T-helper 1 cell treated with Interleukin-12 subunit alpha and Interleukin-12 subunit beta and Interleukin-4 antibody, amounts not matched to agents 30 μg/mL and 1 μg/mL, for 36 hours (primary cell): ENCODE data around the gene HOXA10.

Experiments
- H3K27ac Mint-ChIP-seq: one replicate; pipeline ENCODE4 v1.8.0; 2021; ENCODE audit warnings: mild to moderate bottlenecking, mixed read lengths
- H3K27me3 Mint-ChIP-seq: one replicate; pipeline ENCODE4 v1.8.0; 2021; ENCODE audit warnings: low read depth, mixed read lengths
- H3K36me3 Mint-ChIP-seq: one replicate; pipeline ENCODE4 v1.8.0; 2021; ENCODE audit warnings: low read depth, mixed read lengths
- H3K4me1 Mint-ChIP-seq: one replicate; pipeline ENCODE4 v1.8.0; 2021; ENCODE audit warnings: low read depth, mixed read lengths
- H3K4me3 Mint-ChIP-seq: one replicate; pipeline ENCODE4 v1.8.0; 2021; ENCODE audit warnings: mild to moderate bottlenecking, moderate library complexity, mixed read lengths
- H3K9me3 Mint-ChIP-seq: one replicate; pipeline ENCODE4 v1.8.0; 2021; ENCODE audit warnings: mixed read lengths

HOXA10 gene

GRCh38 chr7:27155816-27156507 is 18.2 kb downstream of the HOXA10 start:
- peak overlapping the region; percentile 82 for H3K27ac Mint-ChIP-seq
- H3K36me3 Mint-ChIP-seq, result peaks cover 5% of the 10 kb centered on the region
- H3K4me3 Mint-ChIP-seq, result no peak overlapping the region
- peaks cover 94% of the 10 kb centered on the region for H3K27me3 Mint-ChIP-seq
- peaks cover 19% of the 10 kb centered on the region for H3K4me1 Mint-ChIP-seq
- no peaks in the 10 kb centered on the region for H3K9me3 Mint-ChIP-seq

DNA sequence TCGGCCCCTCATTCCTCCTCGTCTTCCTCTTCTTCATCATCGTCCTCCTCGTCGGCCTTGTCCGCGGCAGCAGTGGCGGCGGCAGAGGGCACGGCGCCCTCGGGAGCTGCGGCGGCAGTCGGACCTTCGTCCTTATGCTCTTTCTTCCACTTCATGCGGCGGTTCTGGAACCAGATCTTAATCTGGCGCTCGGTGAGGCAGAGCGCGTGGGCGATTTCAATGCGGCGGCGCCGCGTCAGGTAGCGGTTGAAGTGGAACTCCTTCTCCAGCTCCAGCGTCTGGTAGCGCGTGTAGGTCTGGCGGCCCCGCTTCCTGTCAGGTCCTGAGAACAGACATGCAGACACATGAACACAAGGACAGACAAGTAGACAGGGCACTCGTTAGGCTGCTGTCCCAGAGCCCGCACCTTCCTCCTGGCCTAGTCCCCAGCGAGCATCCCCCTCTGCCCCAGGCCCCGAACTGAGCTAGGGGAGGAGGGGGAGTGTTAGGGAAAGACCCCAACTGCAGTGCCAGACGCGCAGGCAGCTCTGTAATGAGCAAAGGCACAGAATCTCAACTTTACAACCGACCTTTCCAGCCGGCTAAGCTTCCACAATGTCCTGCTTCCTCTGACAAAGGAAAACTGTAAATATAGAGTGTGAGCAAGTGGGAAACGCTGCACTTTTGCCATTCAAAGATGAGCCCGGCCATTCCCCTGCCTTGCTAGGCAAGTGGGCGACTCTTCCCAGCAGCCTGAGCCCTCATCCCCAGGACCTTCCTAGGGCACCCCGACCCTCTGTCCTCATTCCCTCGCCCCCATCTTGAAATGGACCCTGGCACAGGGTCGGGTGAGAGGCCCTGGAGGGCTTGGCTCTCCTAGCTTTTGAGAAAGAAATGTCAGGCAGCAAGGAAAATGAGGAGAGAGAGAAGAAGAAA is 19.0 kb downstream of the HOXA10 start:
- peaks cover 5% of the 10 kb centered on the region for H3K36me3 Mint-ChIP-seq
- H3K4me1 Mint-ChIP-seq, result peaks cover 20% of the 10 kb centered on the region
- H3K4me3 Mint-ChIP-seq, result peak overlapping the region; percentile 46
- no peaks in the 10 kb centered on the region for H3K9me3 Mint-ChIP-seq
- peak overlapping the region; percentile 82 for H3K27ac Mint-ChIP-seq
- H3K27me3 Mint-ChIP-seq, result peaks cover 97% of the 10 kb centered on the region

DNA sequence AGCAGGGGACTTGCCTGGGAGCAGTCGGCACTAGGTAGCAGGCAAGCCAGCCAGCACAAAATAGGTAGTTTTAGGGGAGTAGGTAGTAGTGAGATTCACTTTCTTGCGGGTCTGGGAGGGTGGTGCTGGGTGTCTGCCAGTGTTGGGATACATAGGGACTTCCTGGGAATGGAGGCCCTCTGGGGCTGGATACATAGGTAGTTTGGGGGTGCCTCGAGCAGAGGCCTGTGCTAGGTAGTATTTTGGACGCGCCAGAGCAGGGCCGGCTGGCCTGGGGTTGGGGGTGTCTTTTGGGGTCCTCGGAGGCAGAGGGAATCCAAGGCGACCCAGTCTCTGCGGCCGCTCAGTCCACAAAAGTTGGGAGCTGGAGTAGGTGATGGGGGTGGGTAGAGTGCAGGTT is 19.8 kb downstream of the HOXA10 start:
- Mint-ChIP-seq H3K27me3 (peaks cover 96% of the 10 kb centered on the region), H3K36me3 (peaks cover 5% of the 10 kb centered on the region), H3K4me1 (peaks cover 18% of the 10 kb centered on the region), H3K9me3 (no peaks in the 10 kb centered on the region), H3K4me3 (no peak overlapping the region), H3K27ac (peak overlapping the region; percentile 62)

GRCh38 chr7:27153526-27153925 is 20.6 kb downstream of the HOXA10 start:
- Mint-ChIP-seq H3K4me1 (peaks cover 18% of the 10 kb centered on the region), H3K4me3 (no peak overlapping the region)

DNA sequence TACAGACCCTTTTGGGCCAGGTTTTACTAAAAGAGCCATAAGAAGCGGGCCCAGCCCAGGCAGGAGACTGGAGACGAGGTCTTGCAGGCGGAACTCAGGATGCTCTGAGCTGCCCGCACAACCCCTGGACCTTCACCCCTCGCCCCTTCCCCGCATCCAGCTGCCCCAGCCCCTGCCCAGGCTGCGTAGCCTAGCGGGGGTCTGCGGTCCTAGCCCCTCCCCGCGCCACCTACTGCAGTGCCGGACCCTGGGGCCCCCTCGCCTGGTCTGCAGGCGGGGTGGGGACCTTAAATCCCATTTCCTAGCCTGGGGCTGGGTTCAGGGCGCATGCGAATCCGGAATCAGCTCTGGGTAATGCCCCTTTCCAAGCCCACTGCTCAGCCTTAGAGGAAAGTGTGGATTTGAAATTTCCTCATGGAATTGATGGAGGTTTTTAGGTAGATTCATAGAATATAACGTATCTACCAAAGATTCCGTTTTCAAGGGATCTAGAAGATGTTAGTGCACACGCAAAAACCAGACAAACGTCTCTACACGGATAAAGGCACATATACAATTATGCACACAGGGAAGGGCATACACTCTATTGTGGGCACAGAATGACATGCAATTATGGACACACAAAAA is 21.2 kb downstream of the HOXA10 start:
- Mint-ChIP-seq H3K27ac (peak overlapping the region; percentile 34), H3K4me1 (peaks cover 18% of the 10 kb centered on the region), H3K36me3 (peaks cover 3% of the 10 kb centered on the region), H3K4me3 (no peak overlapping the region), H3K27me3 (peaks cover 95% of the 10 kb centered on the region), H3K9me3 (no peaks in the 10 kb centered on the region)

More at GRCh38 chr7:27153526-27153925, 20.6 kb downstream of the HOXA10 start:
- H3K36me3 Mint-ChIP-seq, result peaks cover 5% of the 10 kb centered on the region
- peaks cover 95% of the 10 kb centered on the region for H3K27me3 Mint-ChIP-seq
- H3K9me3 Mint-ChIP-seq, result no peaks in the 10 kb centered on the region
- peak overlapping the region; percentile 44 for H3K27ac Mint-ChIP-seq

- Mint-ChIP-seq H3K4me3 (peak within 1 kb of the TSS; percentile 65), H3K27me3 (peaks cover 93% of the 10 kb centered on the region), H3K4me1 (peaks cover 17% of the 10 kb centered on the region), H3K36me3 (peaks cover 3% of the 10 kb centered on the region), H3K27ac (peak within 1 kb of the TSS; percentile 52), H3K9me3 (no peaks in the 10 kb centered on the region)
Observed at GRCh38 chr7:27151931-27152815, 21.9 kb downstream of the HOXA10 start, which contains the start of gene HOXA3. HOXA3 (minus strand) TSS chr7:27152583; CDS start chr7:27110640, 41,943 bp downstream.

DNA sequence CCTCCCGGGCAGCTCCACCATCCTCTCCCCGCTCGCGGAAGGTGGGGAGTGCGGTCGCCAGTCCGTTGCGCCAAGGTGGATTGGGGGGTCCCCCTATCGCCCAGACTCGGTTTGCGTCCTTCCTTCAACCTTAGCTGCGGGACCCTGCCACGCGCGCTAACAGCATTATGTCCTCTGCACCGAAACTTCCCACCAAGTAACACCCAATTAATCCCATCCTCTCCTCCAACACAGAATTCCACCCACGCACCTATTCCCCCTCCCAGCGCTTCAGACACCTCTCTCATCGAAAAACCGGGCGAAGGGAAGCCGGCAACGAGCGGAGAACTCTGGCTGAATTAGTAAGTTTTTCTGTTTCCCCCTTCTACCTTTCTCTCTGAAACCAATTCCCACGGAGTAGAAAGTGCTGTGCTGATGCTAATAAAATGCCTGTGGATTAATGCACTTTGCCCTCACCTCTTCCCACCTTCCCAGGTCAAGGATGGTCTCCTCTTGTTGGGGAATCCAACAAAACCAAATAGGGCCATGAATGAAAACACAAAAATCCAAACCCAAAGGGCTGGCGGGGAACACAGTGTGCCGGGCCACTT is 22.7 kb downstream of the HOXA10 start:
- Mint-ChIP-seq H3K4me1 (peaks cover 17% of the 10 kb centered on the region), H3K27ac (peak overlapping the region; percentile 52)

GRCh38 chr7:27150568-27151340 is 23.4 kb downstream of the HOXA10 start:
- Mint-ChIP-seq H3K36me3 (peaks cover 3% of the 10 kb centered on the region), H3K4me1 (peaks cover 17% of the 10 kb centered on the region), H3K4me3 (peak overlapping the region; percentile 65), H3K27me3 (peaks cover 94% of the 10 kb centered on the region), H3K9me3 (no peaks in the 10 kb centered on the region), H3K27ac (peak overlapping the region; percentile 49)

More for the DNA sequence above, 22.7 kb downstream of the HOXA10 start:
- Mint-ChIP-seq H3K4me3 (peak overlapping the region; percentile 65), H3K9me3 (no peaks in the 10 kb centered on the region), H3K27me3 (peaks cover 93% of the 10 kb centered on the region), H3K36me3 (peaks cover 3% of the 10 kb centered on the region)

DNA sequence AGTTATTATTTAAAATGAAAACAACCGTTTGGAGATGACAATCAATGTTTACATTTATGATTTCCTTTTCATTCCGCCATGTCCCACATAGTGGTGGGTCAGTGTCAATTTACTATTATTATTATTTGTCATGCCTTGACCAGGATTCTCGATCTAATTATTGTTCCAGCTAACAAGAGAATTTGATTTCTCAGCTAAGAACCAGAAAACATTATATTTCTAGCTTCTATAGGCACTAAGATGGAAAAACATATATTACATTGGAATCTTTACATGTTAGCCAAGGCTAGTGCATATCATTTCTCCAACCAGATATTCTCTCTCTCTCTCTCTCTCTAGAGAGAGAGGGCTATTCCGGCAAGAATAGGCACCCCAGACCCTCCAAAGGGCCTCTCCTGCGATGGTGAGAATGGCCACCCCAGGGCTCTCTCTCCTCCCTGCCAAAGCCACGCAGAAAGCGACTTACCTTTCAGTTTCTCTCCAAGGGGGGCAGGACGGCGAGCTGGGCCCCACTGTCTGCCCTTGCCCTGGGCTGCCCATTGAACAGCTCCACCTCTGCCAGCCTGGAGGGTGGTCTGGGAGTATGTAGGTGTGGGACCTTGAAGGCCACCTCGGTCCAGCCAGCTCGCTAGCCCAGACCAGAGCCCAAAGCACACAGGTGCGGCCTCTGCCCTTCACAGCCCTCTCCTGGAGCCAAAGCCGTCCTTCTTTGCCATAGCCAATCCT is 24.1 kb downstream of the HOXA10 start:
- H3K4me1 Mint-ChIP-seq, result peaks cover 14% of the 10 kb centered on the region
- H3K4me3 Mint-ChIP-seq, result peak overlapping the region; percentile 40
- H3K27ac Mint-ChIP-seq, result peak overlapping the region; percentile 49
- no peaks in the 10 kb centered on the region for H3K9me3 Mint-ChIP-seq
- H3K36me3 Mint-ChIP-seq, result no peaks in the 10 kb centered on the region
- H3K27me3 Mint-ChIP-seq, result peaks cover 89% of the 10 kb centered on the region

DNA sequence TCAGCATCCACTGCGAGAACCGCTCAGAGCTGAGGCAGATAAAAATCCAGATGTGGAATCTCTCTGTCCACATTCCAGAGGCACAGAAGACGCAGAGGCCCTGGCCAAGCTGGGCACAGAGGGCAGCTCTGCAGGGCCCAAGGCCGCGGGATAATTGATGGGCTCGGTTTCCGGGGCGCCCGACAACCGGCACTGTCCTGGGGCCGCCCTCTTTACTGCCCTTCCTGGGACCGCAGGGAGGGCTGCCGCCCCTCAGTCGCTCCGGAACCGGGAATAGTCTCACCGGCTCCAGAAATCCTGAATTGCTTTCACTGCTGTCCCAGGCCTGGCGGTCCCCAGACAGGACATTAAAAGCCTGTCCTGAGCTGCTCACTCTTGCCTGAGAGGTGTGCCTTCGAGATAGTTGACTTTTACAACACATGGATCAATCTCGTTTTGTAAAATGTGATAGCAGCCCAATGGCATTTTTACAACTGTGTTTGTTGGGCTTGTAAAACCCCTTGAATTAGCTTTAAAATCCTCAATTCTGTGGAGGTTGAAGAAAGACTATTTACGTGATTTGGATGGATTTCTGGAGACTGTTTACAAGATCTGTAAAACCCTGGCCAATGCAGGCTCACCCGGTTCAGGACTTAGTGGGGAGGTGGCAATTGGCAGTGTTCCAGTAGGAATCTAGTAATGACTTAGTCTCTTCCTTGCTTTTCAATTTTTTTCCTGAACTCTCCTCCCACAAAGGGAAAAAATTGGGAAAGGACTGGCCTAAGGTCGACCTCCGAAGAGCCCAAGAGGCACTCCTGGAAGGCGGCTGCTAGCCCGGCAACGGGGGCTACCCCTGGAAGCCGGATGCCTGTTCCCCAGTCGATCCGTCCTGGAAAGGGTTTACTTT is 25.1 kb downstream of the HOXA10 start:
- Mint-ChIP-seq H3K27ac (no peak overlapping the region), H3K4me3 (no peak overlapping the region), H3K27me3 (peaks cover 80% of the 10 kb centered on the region)

GRCh38 chr7:27148031-27148755 is 25.9 kb downstream of the HOXA10 start:
- peaks cover 9% of the 10 kb centered on the region for H3K4me1 Mint-ChIP-seq
- no peaks in the 10 kb centered on the region for H3K36me3 Mint-ChIP-seq
- no peak overlapping the region for H3K27ac Mint-ChIP-seq
- H3K27me3 Mint-ChIP-seq, result peaks cover 72% of the 10 kb centered on the region
- no peak overlapping the region for H3K4me3 Mint-ChIP-seq
- no peaks in the 10 kb centered on the region for H3K9me3 Mint-ChIP-seq

More for the DNA sequence above, 25.1 kb downstream of the HOXA10 start:
- peaks cover 12% of the 10 kb centered on the region for H3K4me1 Mint-ChIP-seq
- no peaks in the 10 kb centered on the region for H3K9me3 Mint-ChIP-seq
- no peaks in the 10 kb centered on the region for H3K36me3 Mint-ChIP-seq
